Measurements from ENCODE around the gene KCNA4. TPM values are rescaled to one million over a fixed set of nuclear protein-coding genes. Genes with fewer than 3 reads are reported as not detected.

KCNA4 gene
- total RNA-seq, 4 donors from 2014 or later: 0.07 to 0.35 (median 0.22) TPM

GRCh38 chr11:30015725-30016412, 961 bp downstream of the KCNA4 start:
- TF ChIP-seq POLR2AphosphoS5 (IDR thresholded peaks at IDR 0.05) (no peak), POLR2A (IDR thresholded peaks at IDR 0.05) (no peak), CTCF (IDR thresholded peaks at IDR 0.05) (no peak), EP300 (IDR thresholded peaks at IDR 0.05) (no peak)
- peaks cover 54% of the 10 kb centered on the region for H3K27me3 ChIP-seq
- H3K36me3 ChIP-seq: no peaks in the 10 kb centered on the region
- WGBS, 2 donors (ENCODE audit: low coverage in 1 of 2): 0 to 6% methylated on average over 15 to 26 of the region's 32 CpGs
- no peaks in the 10 kb centered on the region for H3K9me3 ChIP-seq
- no peak for ATAC-seq
- H3K4me3 ChIP-seq: peak overlapping the region; percentile 44 to 49
- H3K4me1 ChIP-seq: peaks cover 0 to 19% (median 3%) of the 10 kb centered on the region in 3 donors
- H3K27ac ChIP-seq: no peak overlapping the region

- no peaks in the 10 kb centered on the region for H3K36me3 ChIP-seq
- H3K4me1 ChIP-seq: peaks cover 0 to 17% (median 3%) of the 10 kb centered on the region in 3 donors
- no peaks in the 10 kb centered on the region for H3K9me3 ChIP-seq
- ATAC-seq: no peak
- WGBS, 2 donors (ENCODE audit: low coverage in 1 of 2): 100% methylated on average over 1 to 7 of the region's 15 CpGs
- H3K27me3 ChIP-seq: peaks cover 36% of the 10 kb centered on the region
- TF ChIP-seq EP300 (IDR thresholded peaks at IDR 0.05) (no peak), CTCF (IDR thresholded peaks at IDR 0.05) (no peak), POLR2AphosphoS5 (IDR thresholded peaks at IDR 0.05) (no peak), POLR2A (IDR thresholded peaks at IDR 0.05) (no peak)
- no peak overlapping the region for H3K4me3 ChIP-seq
- H3K27ac ChIP-seq: no peak overlapping the region
Measured at GRCh38 chr11:30012346-30012745, 4.5 kb downstream of the KCNA4 start.

GRCh38 chr11:30009060-30009459, 7.8 kb downstream of the KCNA4 start:
- WGBS, 2 donors (ENCODE audit: low coverage in 1 of 2): 85 to 90% methylated on average over 3 of the region's 3 CpGs
- no peak for ATAC-seq
- Histone ChIP-seq H3K27ac (no peak overlapping the region), H3K27me3 (peaks cover 3% of the 10 kb centered on the region), H3K4me1 (no peaks in the 10 kb centered on the region), H3K36me3 (no peaks in the 10 kb centered on the region), H3K9me3 (no peaks in the 10 kb centered on the region), H3K4me3 (no peak overlapping the region)
- TF ChIP-seq POLR2A (IDR thresholded peaks at IDR 0.05): no peak
- TF ChIP-seq EP300 (IDR thresholded peaks at IDR 0.05): no peak
- no peak for TF ChIP-seq CTCF (IDR thresholded peaks at IDR 0.05)

GRCh38 chr11:30006876-30007275, 10.0 kb downstream of the KCNA4 start:
- 91 to 96% methylated on average over 3 to 4 of the region's 4 CpGs for WGBS, 2 donors (ENCODE audit: low coverage in 1 of 2)
- no peak for TF ChIP-seq CTCF (IDR thresholded peaks at IDR 0.05)
- no peak for TF ChIP-seq EP300 (IDR thresholded peaks at IDR 0.05)
- TF ChIP-seq POLR2AphosphoS5 (IDR thresholded peaks at IDR 0.05): no peak
- no peak for TF ChIP-seq POLR2A (IDR thresholded peaks at IDR 0.05)
- H3K36me3 ChIP-seq: no peaks in the 10 kb centered on the region
- H3K9me3 ChIP-seq: no peaks in the 10 kb centered on the region
- H3K4me3 ChIP-seq: no peak overlapping the region
- no peaks in the 10 kb centered on the region for H3K27me3 ChIP-seq
- H3K4me1 ChIP-seq: no peaks in the 10 kb centered on the region
- ATAC-seq: no peak
- no peak overlapping the region for H3K27ac ChIP-seq

- Histone ChIP-seq H3K27me3 (no peaks in the 10 kb centered on the region), H3K27ac (no peak overlapping the region), H3K36me3 (no peaks in the 10 kb centered on the region), H3K4me3 (no peak overlapping the region), H3K4me1 (no peaks in the 10 kb centered on the region), H3K9me3 (no peaks in the 10 kb centered on the region)
- TF ChIP-seq CTCF (IDR thresholded peaks at IDR 0.05) (no peak), EP300 (IDR thresholded peaks at IDR 0.05) (no peak), POLR2A (IDR thresholded peaks at IDR 0.05) (no peak)
- WGBS, 2 donors (ENCODE audit: low coverage in 1 of 2): 25 to 28% methylated on average over 1 to 4 of the region's 4 CpGs
- ATAC-seq: no peak
Measured at GRCh38 chr11:30002157-30002785, 14.6 kb downstream of the KCNA4 start.

Measured in gastroesophageal sphincter (tissue), 4 donors.